Measurements from ENCODE around the gene TNRC6C.

- no peak for TF ChIP-seq ZNF239 (tag by site-specific recombination; IDR thresholded peaks at IDR 0.05)
- no peak for TF ChIP-seq ZNF184 (tag by site-specific recombination; IDR thresholded peaks at IDR 0.05)
- TF ChIP-seq, protein P1, sequence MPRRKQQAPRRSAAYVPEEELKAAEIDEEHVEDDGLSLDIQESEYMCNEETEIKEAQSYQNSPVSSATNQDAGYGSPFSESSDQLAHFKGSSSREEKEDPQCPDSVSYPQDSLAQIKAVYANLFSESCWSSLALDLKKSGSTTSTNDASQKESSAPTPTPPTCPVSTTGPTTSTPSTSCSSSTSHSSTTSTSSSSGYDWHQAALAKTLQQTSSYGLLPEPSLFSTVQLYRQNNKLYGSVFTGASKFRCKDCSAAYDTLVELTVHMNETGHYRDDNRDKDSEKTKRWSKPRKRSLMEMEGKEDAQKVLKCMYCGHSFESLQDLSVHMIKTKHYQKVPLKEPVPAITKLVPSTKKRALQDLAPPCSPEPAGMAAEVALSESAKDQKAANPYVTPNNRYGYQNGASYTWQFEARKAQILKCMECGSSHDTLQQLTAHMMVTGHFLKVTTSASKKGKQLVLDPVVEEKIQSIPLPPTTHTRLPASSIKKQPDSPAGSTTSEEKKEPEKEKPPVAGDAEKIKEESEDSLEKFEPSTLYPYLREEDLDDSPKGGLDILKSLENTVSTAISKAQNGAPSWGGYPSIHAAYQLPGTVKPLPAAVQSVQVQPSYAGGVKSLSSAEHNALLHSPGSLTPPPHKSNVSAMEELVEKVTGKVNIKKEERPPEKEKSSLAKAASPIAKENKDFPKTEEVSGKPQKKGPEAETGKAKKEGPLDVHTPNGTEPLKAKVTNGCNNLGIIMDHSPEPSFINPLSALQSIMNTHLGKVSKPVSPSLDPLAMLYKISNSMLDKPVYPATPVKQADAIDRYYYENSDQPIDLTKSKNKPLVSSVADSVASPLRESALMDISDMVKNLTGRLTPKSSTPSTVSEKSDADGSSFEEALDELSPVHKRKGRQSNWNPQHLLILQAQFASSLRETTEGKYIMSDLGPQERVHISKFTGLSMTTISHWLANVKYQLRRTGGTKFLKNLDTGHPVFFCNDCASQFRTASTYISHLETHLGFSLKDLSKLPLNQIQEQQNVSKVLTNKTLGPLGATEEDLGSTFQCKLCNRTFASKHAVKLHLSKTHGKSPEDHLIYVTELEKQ (tag by site-specific recombination; IDR thresholded peaks at IDR 0.05; ENCODE audit: borderline replicate concordance) = no peak
- TF ChIP-seq ZNF623 (tag by site-specific recombination; IDR thresholded peaks at IDR 0.05) = no peak
- no peak for TF ChIP-seq ZNF121 (tag by site-specific recombination; IDR thresholded peaks at IDR 0.05)
These were observed 42.2 kb upstream of the TNRC6C start for GRCh38 chr17:77916264-77916663.

Data from HEK293 (cell line).